A673 (cell line): Measurements from ENCODE around the gene RIPOR2. TPM values are rescaled to one million over a fixed set of nuclear protein-coding genes. Genes with fewer than 3 reads are reported as not detected.

Experiments
- BruUV-seq: library from RNA; stranded (reverse); fragments of 400-500 nt; replicated peaks from 2 replicates; lab custom pipeline; 2021; lab: Mats Ljungman, UMichigan
- CTCF ChIA-PET: fragments of 300-600 bp; sonication (Branson Sonifier 250); formaldehyde crosslinking; loops from one replicate; lab custom pipeline; 2022; ENCODE audit warnings: antibody characterized with exemption; lab: Charles Lee
- POLR2A ChIA-PET: fragments of 300-600 bp; sonication (Branson Sonifier 250); formaldehyde crosslinking; loops from one replicate; lab custom pipeline; 2022; ENCODE audit warnings: antibody characterized with exemption; ENCODE audit not compliant: low non-redundant PET; lab: Charles Lee
- DNase-seq: peaks from one replicate; pipeline ENCODE4 v3.0.0-alpha.2; 2015; ENCODE audit warnings: low spot score
- H3K27ac ChIP-seq: fragments of 200-600 bp; sonication (generic); 2 replicates; pipeline ENCODE4 v1.5.1; 2016; ENCODE audit warnings: mixed run types, low read depth, mild to moderate bottlenecking, mixed read lengths, antibody characterized with exemption, low read length; ENCODE audit not compliant: poor library complexity, severe bottlenecking
- H3K27me3 ChIP-seq: fragments of 200-600 bp; sonication (generic); replicated peaks from 2 replicates; pipeline ENCODE4 v1.6.1; 2017; ENCODE audit warnings: mixed run types, low read depth, mild to moderate bottlenecking, mixed read lengths, antibody characterized with exemption, low read length; ENCODE audit not compliant: insufficient read depth, poor library complexity
- H3K36me3 ChIP-seq: fragments of 200-600 bp; sonication (generic); 2 replicates; pipeline ENCODE4 v1.6.1; 2016; ENCODE audit warnings: mixed run types, mild to moderate bottlenecking, mixed read lengths, antibody characterized with exemption, low read length; ENCODE audit not compliant: insufficient read depth, poor library complexity, severe bottlenecking
- H3K4me1 ChIP-seq: fragments of 200-600 bp; sonication (generic); 2 replicates; pipeline ENCODE4 v1.6.1; 2017; ENCODE audit warnings: mixed run types, mild to moderate bottlenecking, mixed read lengths, antibody characterized with exemption, low read length; ENCODE audit not compliant: insufficient read depth, poor library complexity, severe bottlenecking
- H3K4me3 ChIP-seq: fragments of 200-600 bp; sonication (generic); 2 replicates; pipeline ENCODE4 v1.5.1; 2016; ENCODE audit warnings: low read depth, mixed run types, mild to moderate bottlenecking, mixed read lengths, low read length; ENCODE audit not compliant: poor library complexity, severe bottlenecking
- H3K9me3 ChIP-seq: fragments of 200-600 bp; sonication (generic); 2 replicates; pipeline ENCODE4 v1.6.1; 2016; ENCODE audit warnings: mixed run types, low read depth, mild to moderate bottlenecking, mixed read lengths, antibody characterized with exemption, low read length; ENCODE audit not compliant: poor library complexity, severe bottlenecking
- CTCF ChIP-seq: fragments of 300-800, 200-600 bp; sonication (generic); conservative IDR thresholded peaks from 2 replicates; pipeline ENCODE4 v1.5.1; 2017; ENCODE audit warnings: low read depth, mild to moderate bottlenecking, antibody characterized with exemption, low read length, moderate library complexity, mixed read lengths
- EZH2 ChIP-seq: fragments of 200-600 bp; sonication (generic); IDR thresholded peaks from 2 replicates; pipeline ENCODE4 v1.6.1; 2017; ENCODE audit warnings: borderline replicate concordance, low read depth, mild to moderate bottlenecking, mixed read lengths, antibody characterized with exemption, low read length; ENCODE audit not compliant: poor library complexity, severe bottlenecking
- intact Hi-C: fragments of 100-400 bp; cut with micrococcal nuclease; formaldehyde crosslinking; loops from one replicate; pipeline ENCODE4 v1.10.0; 2022; ENCODE audit not compliant: unreplicated experiment
- total RNA-seq: library from RNA; stranded (reverse); gene quantifications from 2 replicates; pipeline ENCODE4 v1.2.3, GENCODE V29; 2021

RIPOR2 gene
- total RNA-seq, 1 experiment from 2014 or later = 0.17 TPM

- Histone ChIP-seq H3K9me3 (no peaks in the 10 kb centered on the region), H3K4me3 (no peak overlapping the region), H3K27me3 (no peaks in the 10 kb centered on the region), H3K4me1 (peaks cover 10% of the 10 kb centered on the region), H3K27ac (no peak overlapping the region), H3K36me3 (peaks cover 44% of the 10 kb centered on the region)
- intact Hi-C loops = loop anchor here (10.0 kb wide), 1 partner anchor 296 kb away; no protein-coding TSS in a partner anchor
- POLR2A ChIA-PET = interaction anchor here (0.6 kb wide), 1 partner anchor 14 kb away, joined by 3 read pairs; no protein-coding TSS in a partner anchor
- TF ChIP-seq EZH2 (no peak), CTCF (no peak)
- CTCF ChIA-PET = no interaction called here
- no TSS peak for BruUV-seq
- DNase-seq = no peak
These were observed 156.9 kb downstream of the RIPOR2 start for GRCh38 chr6:24778878-24779277.

- POLR2A ChIA-PET = interaction anchor here (0.6 kb wide), 1 partner anchor 662 kb away, joined by 3 read pairs; no protein-coding TSS in a partner anchor
- Histone ChIP-seq H3K27ac (no peak overlapping the region), H3K4me1 (peaks cover 10% of the 10 kb centered on the region), H3K27me3 (no peaks in the 10 kb centered on the region), H3K9me3 (no peaks in the 10 kb centered on the region), H3K4me3 (no peak overlapping the region), H3K36me3 (peaks cover 37% of the 10 kb centered on the region)
- intact Hi-C loops = loop anchor here (10.0 kb wide), 1 partner anchor 297 kb away; no protein-coding TSS in a partner anchor
- CTCF ChIA-PET = no interaction called here
- no peak for TF ChIP-seq EZH2
- TF ChIP-seq CTCF = no peak
- DNase-seq = no peak
- BruUV-seq = no TSS peak
These were observed 157.6 kb downstream of the RIPOR2 start for GRCh38 chr6:24778121-24778520.

GRCh38 chr6:24777227-24777626 is 158.5 kb downstream of the RIPOR2 start:
- Histone ChIP-seq H3K27ac (no peak overlapping the region), H3K4me3 (peak overlapping the region; percentile 76), H3K27me3 (no peaks in the 10 kb centered on the region), H3K36me3 (peaks cover 28% of the 10 kb centered on the region), H3K9me3 (no peaks in the 10 kb centered on the region), H3K4me1 (peaks cover 10% of the 10 kb centered on the region)
- TF ChIP-seq EZH2 (no peak), CTCF (no peak)
- intact Hi-C loops = loop anchor here (10.0 kb wide), 1 partner anchor 298 kb away; no protein-coding TSS in a partner anchor
- ChIA-PET POLR2A (no interaction called here), CTCF (no interaction called here)
- BruUV-seq = no TSS peak
- no peak for DNase-seq
